Erythroblast (primary cell): ENCODE measurements around the gene NIPBL.

Experiments
- GATA1 ChIP-seq: IDR thresholded peaks from 2 replicates; pipeline ENCODE4 v1.6.1; 2011; ENCODE audit warnings: low read depth, mild to moderate bottlenecking, control low read depth, low read length, moderate library complexity
- POLR2A ChIP-seq: IDR thresholded peaks from 2 replicates; pipeline ENCODE4 v1.6.1; 2011; ENCODE audit warnings: mild to moderate bottlenecking, low read length

- TF ChIP-seq POLR2A = no peak
- TF ChIP-seq GATA1 = no peak
These were observed 122.0 kb downstream of the NIPBL start for GRCh38 chr5:36998578-36998977.
